Measurements from ENCODE around the gene PARN.

The PARN gene

DNA sequence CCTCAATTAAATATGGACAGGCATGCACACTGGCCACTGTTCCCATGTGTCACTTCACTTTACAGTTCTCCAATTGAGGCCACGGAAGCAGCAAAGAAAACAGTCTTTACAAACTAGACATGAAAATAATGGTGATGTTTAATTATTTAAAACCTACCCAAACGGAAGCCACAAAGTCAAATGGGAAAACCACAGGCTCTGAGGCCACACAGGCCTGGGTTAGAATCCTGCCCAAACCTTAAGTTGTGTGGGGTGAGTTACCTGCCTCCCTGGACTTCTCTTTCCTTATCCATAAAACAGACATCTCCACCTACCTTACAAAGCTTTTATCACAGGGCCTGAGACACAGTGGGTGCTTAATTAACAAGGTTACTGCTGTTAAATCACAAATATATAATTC lies 137.4 kb downstream of the PARN start:
- DNase-seq: no peak
- no peak for TF ChIP-seq EZH2 (optimal IDR thresholded peaks at IDR 0.05; ENCODE audit: low read depth, low read length)
- no peak for TF ChIP-seq EZH2phosphoT487 (IDR thresholded peaks at IDR 0.05; ENCODE audit: low read length)
- TF ChIP-seq, protein P1, sequence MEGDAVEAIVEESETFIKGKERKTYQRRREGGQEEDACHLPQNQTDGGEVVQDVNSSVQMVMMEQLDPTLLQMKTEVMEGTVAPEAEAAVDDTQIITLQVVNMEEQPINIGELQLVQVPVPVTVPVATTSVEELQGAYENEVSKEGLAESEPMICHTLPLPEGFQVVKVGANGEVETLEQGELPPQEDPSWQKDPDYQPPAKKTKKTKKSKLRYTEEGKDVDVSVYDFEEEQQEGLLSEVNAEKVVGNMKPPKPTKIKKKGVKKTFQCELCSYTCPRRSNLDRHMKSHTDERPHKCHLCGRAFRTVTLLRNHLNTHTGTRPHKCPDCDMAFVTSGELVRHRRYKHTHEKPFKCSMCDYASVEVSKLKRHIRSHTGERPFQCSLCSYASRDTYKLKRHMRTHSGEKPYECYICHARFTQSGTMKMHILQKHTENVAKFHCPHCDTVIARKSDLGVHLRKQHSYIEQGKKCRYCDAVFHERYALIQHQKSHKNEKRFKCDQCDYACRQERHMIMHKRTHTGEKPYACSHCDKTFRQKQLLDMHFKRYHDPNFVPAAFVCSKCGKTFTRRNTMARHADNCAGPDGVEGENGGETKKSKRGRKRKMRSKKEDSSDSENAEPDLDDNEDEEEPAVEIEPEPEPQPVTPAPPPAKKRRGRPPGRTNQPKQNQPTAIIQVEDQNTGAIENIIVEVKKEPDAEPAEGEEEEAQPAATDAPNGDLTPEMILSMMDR (IDR thresholded peaks at IDR 0.05; ENCODE audit: low read length): no peak
- H3K27ac ChIP-seq (ENCODE audit: low read length): no peak overlapping the region
- no peaks in the 10 kb centered on the region for H3K9me3 ChIP-seq (replicated peaks; ENCODE audit: insufficient read depth, low read length)
- no peak overlapping the region for H3K9ac ChIP-seq (ENCODE audit: low read length)
- H3K9me2 ChIP-seq (replicated peaks; ENCODE audit: insufficient read depth, low read length): no peaks in the 10 kb centered on the region
- H3F3A ChIP-seq (ENCODE audit: insufficient read depth, low read length): 0 out of 2 replicates have a peak, but pooled peaks cover 4% of the 10 kb centered on the region
- H4K20me1 ChIP-seq (ENCODE audit: insufficient read depth, low read length): no peaks in the 10 kb centered on the region
- H3K4me3 ChIP-seq (ENCODE audit: low read length): no peak overlapping the region
- H3K4me1 ChIP-seq (ENCODE audit: low read length): peaks cover 20% of the 10 kb centered on the region
- H3K4me2 ChIP-seq (ENCODE audit: low read depth, low read length): no peak overlapping the region
- H2AFZ ChIP-seq (ENCODE audit: low read length): no peak overlapping the region
- no peaks in the 10 kb centered on the region for H3K36me3 ChIP-seq (replicated peaks; ENCODE audit: insufficient read depth, low read length)
- no peaks in the 10 kb centered on the region for H3K27me3 ChIP-seq (replicated peaks; ENCODE audit: insufficient read depth, low read length)
- H3K79me2 ChIP-seq (ENCODE audit: low read length): no peaks in the 10 kb centered on the region

GRCh38 chr16:14491861-14492529 lies 138.1 kb downstream of the PARN start:
- no peaks in the 10 kb centered on the region for H3K9me3 ChIP-seq (replicated peaks; ENCODE audit: insufficient read depth, low read length)
- H2AFZ ChIP-seq (ENCODE audit: low read length): no peak overlapping the region
- no peaks in the 10 kb centered on the region for H3K79me2 ChIP-seq (ENCODE audit: low read length)
- no peak overlapping the region for H3K4me3 ChIP-seq (ENCODE audit: low read length)
- no peak overlapping the region for H3K27ac ChIP-seq (ENCODE audit: low read length)
- H4K20me1 ChIP-seq (ENCODE audit: insufficient read depth, low read length): no peaks in the 10 kb centered on the region
- H3K4me2 ChIP-seq (ENCODE audit: low read depth, low read length): no peak overlapping the region
- H3K9me2 ChIP-seq (replicated peaks; ENCODE audit: insufficient read depth, low read length): no peaks in the 10 kb centered on the region
- peaks cover 14% of the 10 kb centered on the region for H3K4me1 ChIP-seq (ENCODE audit: low read length)
- 0 out of 2 replicates have a peak, but pooled peaks cover under 1% of the 10 kb centered on the region for H3F3A ChIP-seq (ENCODE audit: insufficient read depth, low read length)
- no peaks in the 10 kb centered on the region for H3K36me3 ChIP-seq (replicated peaks; ENCODE audit: insufficient read depth, low read length)
- H3K9ac ChIP-seq (ENCODE audit: low read length): no peak overlapping the region
- H3K27me3 ChIP-seq (replicated peaks; ENCODE audit: insufficient read depth, low read length): no peaks in the 10 kb centered on the region
- TF ChIP-seq EZH2phosphoT487 (IDR thresholded peaks at IDR 0.05; ENCODE audit: low read length) (no peak), EZH2 (optimal IDR thresholded peaks at IDR 0.05; ENCODE audit: low read depth, low read length) (no peak)
- TF ChIP-seq, protein P1 (IDR thresholded peaks at IDR 0.05; ENCODE audit: low read length): no peak
- no peak for DNase-seq

DNA sequence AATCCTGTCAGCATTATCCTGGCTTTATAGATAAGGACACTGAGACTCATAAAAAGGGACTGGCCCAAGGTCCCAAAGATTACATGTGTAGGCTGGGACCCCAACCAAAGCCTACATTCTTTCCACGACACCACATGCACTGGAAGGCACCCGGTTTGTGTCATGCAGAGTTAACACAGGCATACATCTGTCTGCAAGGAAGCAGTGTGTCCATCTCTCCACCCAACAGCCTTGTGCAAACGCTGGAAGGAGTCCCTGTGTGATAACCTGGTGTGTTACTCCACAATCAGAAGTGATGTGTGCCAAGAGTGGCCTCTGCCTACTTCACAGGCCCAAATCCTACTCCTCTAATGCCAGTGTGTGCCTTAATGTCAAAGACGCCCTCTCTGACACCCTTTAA lies 139.8 kb downstream of the PARN start:
- no peaks in the 10 kb centered on the region for H3K79me2 ChIP-seq (ENCODE audit: low read length)
- no peak for TF ChIP-seq EZH2 (optimal IDR thresholded peaks at IDR 0.05; ENCODE audit: low read depth, low read length)
- TF ChIP-seq, protein P1 (IDR thresholded peaks at IDR 0.05; ENCODE audit: low read length): no peak
- 0 out of 2 replicates have a peak, but pooled peaks cover 11% of the 10 kb centered on the region for H3K4me1 ChIP-seq (ENCODE audit: low read length)
- no peaks in the 10 kb centered on the region for H3K9me2 ChIP-seq (replicated peaks; ENCODE audit: insufficient read depth, low read length)
- H4K20me1 ChIP-seq (ENCODE audit: insufficient read depth, low read length): no peaks in the 10 kb centered on the region
- no peaks in the 10 kb centered on the region for H3K27me3 ChIP-seq (replicated peaks; ENCODE audit: insufficient read depth, low read length)
- no peak overlapping the region for H2AFZ ChIP-seq (ENCODE audit: low read length)
- H3K36me3 ChIP-seq (replicated peaks; ENCODE audit: insufficient read depth, low read length): no peaks in the 10 kb centered on the region
- no peak overlapping the region for H3K4me2 ChIP-seq (ENCODE audit: low read depth, low read length)
- no peak for DNase-seq
- H3F3A ChIP-seq (ENCODE audit: insufficient read depth, low read length): no peaks in the 10 kb centered on the region
- H3K9me3 ChIP-seq (replicated peaks; ENCODE audit: insufficient read depth, low read length): no peaks in the 10 kb centered on the region
- H3K4me3 ChIP-seq (ENCODE audit: low read length): no peak overlapping the region
- H3K27ac ChIP-seq (ENCODE audit: low read length): no peak overlapping the region
- no peak overlapping the region for H3K9ac ChIP-seq (ENCODE audit: low read length)

Data from MM.1S (cell line).